T-helper 9 cell (primary cell): ENCODE results near the gene CHST15.

ENCODE experiments used
- DNase-seq: peaks from one replicate; pipeline ENCODE4 v3.0.0-alpha.2; 2020

CHST15 gene

GRCh38 chr10:124078028-124078427 lies 15.4 kb downstream of the CHST15 start:
- no peak for DNase-seq

- DNase-seq: no peak
Observed at GRCh38 chr10:124077208-124077993, 16.0 kb downstream of the CHST15 start.

DNA sequence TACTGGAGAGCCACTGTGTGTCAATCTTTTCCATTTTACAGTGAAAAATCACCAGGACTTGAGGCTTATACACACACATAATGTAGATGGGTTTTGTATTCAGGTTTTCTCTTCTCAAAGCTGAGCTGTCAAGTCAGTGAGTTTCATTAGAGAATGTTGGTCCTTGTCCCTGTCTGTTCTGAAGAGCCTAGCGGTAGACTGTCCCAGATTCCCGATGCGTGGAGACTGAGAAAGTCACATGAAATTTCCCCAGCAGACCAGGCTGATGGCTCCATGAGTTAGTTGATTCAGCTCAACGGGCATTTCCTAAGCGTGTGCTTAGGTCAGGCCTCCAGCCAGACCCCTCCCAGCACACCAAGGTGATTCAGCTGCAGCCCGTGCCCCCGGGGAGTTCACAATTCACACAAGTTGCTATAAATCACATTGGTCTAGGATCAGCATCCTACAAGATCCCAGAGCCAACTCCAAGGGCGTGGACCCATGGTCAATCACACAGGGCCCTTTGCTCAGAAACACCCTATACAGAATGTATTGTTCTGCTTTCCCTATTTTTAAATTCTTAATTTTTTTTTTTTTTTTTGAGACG lies 17.2 kb downstream of the CHST15 start:
- DNase-seq: no peak

DNA sequence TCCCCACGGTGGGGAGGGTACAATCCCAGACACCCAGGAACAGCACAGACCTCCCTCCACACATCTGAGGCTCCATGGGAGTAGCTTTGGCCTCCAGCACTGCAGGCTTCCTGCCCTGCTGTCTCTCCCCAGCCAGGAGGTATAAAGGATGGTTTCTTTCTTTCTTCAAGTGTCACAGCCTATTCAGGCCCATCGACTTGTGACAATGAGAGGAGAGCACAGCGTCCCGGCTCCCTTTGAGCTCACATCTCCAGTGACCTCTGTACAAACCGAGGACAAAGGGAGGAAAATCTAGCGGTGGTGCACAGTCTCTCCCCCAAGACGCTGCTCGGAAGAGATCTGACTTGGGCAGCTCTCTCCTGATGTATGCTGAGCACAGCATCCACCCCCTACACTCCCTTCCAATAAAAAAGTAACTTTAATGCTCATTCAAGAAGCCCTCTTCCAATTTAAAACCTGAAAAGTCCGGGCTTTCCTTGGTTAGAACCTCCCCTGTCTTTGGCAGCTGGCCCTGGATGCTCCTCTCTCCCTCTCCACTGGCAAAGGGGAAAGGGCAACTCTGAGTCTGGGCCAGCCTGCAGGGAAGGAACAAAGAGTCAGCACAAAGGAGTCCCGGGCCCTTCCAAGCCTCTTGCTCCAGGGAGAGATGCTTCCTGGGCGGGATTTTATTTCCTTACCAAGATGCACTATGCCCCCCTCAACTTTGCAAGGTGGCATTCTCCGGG lies 18.0 kb downstream of the CHST15 start:
- no peak for DNase-seq

- DNase-seq: no peak
Observed at GRCh38 chr10:124074501-124075109, 18.8 kb downstream of the CHST15 start.

DNA sequence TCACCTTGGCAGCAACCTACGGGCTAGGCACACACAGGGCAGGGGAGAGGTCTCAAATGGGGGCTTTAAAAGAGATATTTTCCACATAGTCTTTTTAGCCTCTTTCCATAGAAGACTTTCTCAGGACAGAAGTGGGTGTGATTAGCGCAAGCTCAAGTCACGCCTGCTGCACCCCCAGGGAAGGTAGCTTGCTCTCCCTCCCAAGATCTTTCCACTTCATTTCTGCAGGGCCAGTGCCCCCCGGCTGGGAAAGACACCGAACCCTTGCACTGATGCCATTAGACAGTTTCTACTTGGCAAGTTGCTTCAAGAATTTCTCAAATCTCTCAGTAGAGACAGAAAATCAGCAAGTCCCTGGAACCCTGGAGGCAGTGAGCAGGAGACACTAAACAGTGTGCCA lies 19.4 kb downstream of the CHST15 start:
- DNase-seq: no peak

GRCh38 chr10:124072541-124072940 lies 20.9 kb downstream of the CHST15 start:
- no peak for DNase-seq

GRCh38 chr10:124072106-124072505 lies 21.3 kb downstream of the CHST15 start:
- no peak for DNase-seq

DNA sequence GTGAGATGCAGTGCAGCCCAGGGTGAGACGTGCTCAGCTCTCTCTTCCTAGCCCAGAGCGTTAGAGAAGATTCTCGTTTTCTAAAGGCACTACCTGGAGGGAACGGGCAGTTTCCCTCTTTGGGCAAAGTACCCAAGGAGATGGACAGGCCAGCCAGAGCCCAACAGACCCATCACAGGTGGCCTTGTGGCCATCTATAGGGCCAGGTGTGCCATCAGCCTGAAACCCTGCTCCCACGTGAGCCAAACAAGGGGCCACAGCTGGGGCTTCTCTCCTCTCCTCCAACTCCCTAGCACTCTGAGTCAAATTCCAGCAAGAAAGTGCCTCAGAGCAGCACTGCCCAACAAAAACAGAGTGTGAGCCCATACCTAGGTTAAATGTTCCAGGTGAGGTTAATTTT lies 22.3 kb downstream of the CHST15 start:
- no peak for DNase-seq

DNA sequence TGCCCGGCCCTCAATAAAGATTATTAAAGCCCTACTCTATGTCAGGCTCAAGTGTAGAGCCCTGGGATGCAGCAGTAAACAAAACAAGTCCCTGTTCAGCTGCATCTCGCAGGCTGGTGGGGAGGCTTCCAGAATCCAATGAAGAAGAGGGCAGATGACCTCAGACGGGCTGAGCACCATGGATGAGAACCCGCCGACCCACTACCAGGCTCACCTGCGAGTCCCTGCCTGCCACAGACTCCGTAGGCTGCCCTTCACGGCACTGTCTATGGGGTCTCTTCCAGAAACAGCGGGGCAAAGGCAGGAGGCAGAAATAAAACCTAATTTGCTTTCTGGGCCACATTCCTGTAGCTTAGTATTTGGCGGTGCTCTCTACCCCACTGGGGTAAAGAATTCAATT lies 22.7 kb downstream of the CHST15 start:
- DNase-seq: no peak

DNA sequence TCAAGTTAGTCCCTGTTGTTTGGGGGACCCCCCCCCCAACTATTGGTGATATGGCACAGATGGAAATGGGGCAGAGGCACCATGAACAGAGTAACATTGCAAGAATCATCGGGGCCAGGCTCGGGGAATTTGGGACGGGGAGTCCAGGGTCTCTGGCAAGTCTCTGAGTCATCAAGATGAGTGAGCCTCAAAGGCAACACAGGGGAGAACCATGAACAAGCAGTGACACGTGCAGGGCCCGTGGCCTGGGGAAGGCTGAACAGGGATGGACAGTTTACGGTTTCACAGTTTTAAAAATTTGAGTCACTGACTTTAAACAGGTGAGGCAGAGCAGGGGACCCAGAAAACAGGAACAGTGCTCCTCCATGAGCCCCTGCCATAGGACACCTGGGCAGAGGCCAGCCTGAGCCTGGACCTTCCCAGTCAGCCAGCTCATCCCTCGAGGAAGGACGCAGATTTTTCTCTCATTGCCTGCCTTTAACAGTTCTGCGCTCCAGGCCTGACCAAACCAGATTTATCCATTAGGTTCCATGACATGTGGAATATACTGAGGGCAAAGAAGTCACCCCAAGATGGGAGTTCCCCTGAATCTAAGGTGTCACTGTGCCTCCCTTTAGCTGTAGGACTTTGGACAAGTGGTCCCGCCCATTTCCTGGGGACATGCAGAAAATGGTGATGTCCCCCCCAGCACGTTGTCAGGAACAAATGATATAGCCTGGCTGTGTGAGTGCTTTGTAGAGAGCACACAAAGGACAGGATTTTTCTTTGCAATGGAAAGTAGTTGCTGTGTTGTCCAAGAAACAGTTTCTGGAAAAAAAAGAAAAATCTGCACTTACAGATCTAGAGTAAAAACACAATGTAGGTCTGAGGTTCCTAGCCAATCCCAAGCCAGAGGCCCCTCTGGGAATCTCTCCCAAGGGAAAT lies 23.8 kb downstream of the CHST15 start:
- DNase-seq: no peak

GRCh38 chr10:124068929-124069328 lies 24.5 kb downstream of the CHST15 start:
- DNase-seq: no peak

- DNase-seq: no peak
Observed at GRCh38 chr10:124067825-124068400, 25.5 kb downstream of the CHST15 start.

DNA sequence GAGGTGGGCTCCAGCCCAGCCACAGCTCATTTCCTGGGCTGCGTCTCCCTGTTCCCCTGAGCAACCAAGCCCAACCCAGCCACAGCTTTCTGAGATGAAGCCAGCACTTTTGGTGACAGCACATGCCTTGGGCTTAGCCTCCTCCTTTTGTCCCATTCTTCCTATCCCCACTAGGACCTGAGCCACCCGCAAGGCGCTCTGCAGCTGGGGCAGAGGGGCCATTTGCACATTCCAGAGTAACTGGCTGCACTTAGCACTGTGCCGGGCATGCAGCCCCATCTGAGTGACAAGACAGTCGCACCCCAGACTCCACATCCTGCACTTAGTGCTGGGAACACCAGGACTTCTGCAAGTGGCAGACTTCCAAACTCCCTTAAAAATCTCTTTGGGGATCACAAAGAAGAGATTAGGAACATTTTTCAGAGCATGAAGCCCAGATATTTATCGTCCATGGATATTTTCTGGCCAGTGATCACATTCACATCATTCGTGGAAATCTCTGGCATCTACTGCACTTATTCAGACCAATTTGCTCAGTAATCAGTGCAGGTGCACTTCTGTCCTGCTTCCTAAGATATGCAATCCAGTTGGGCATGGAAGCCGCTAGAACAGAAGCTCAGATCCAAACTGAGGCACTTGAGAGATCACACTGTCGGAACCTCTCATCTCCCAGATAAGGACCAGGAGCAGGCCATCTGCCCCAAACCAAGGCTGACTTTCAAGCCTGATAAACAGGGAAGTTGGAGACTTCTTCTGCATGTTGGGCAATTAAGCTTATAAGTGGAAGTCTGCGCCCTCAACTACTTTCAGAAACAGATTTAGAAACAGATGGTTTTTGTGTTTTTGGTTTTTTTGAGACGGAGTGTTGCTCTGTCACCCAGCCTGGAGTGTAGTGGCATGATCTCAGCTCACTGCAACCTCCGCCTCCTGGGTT lies 26.4 kb downstream of the CHST15 start:
- no peak for DNase-seq

- no peak for DNase-seq
Observed at GRCh38 chr10:124066126-124066700, 27.2 kb downstream of the CHST15 start.

- DNase-seq: no peak
Observed at GRCh38 chr10:124065382-124066125, 27.8 kb downstream of the CHST15 start.

- no peak for DNase-seq
Observed at GRCh38 chr10:124064676-124065075, 28.7 kb downstream of the CHST15 start.

- no peak for DNase-seq
Observed at GRCh38 chr10:124063750-124064603, 29.4 kb downstream of the CHST15 start.

DNA sequence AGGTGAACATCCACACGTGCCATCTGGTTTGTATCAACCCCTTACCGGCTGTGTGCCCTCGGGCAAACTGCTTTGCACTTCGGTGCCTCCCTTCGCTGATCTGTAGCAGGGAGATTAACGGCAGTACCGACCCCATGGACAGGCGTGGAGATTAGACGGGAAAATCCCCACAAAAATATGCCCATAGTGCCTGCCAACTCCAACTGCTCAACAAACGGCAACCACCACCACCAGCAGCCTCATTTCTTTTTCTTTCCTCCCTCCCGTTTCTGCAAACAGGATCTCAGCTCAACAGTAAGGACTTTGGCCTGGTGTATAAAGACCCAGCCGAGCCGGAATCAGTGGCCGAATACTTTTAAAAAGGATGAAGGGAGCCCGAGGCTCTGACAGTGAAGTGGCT lies 31.0 kb downstream of the CHST15 start:
- DNase-seq: no peak
